AG09309 (cell line): ENCODE data around the gene DGKE.

Experiments used
- DNase-seq: peaks from one replicate; pipeline ENCODE4 v3.0.0-alpha.2; 2010; ENCODE audit warnings: low read depth
- H3K4me3 ChIP-seq: 2 replicates; pipeline ENCODE4 v1.5.1; 2011; ENCODE audit warnings: mild to moderate bottlenecking, low read depth, low read length, moderate library complexity; ENCODE audit not compliant: control insufficient read depth
- TF ChIP-seq, protein P1 (sequence below): IDR thresholded peaks from 2 replicates; pipeline ENCODE4 v1.5.1; 2011; ENCODE audit warnings: mild to moderate bottlenecking, low read depth, low read length, inconsistent platforms; ENCODE audit not compliant: insufficient read depth, control insufficient read depth; ENCODE audit errors: missing control alignments

DGKE gene

DNA sequence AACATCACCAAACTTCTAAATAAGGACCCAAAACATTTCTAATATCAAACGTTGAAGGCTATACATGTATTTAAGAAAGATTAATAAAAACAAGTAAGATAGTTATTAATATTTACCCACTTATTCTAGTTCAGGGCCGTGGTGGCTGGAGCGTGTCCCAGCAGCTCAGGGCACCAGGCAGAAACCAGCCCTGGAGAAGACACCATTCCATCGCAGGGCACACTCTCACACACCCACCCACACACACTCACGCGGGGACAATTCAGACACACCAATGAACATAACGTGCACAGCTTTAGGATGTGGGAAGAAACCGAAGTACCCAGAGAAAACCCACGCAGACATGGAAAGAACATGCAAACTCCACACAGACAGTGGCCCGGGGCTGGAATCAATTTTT lies 13.7 kb upstream of the DGKE start:
- no peak for DNase-seq
- TF ChIP-seq, protein P1, sequence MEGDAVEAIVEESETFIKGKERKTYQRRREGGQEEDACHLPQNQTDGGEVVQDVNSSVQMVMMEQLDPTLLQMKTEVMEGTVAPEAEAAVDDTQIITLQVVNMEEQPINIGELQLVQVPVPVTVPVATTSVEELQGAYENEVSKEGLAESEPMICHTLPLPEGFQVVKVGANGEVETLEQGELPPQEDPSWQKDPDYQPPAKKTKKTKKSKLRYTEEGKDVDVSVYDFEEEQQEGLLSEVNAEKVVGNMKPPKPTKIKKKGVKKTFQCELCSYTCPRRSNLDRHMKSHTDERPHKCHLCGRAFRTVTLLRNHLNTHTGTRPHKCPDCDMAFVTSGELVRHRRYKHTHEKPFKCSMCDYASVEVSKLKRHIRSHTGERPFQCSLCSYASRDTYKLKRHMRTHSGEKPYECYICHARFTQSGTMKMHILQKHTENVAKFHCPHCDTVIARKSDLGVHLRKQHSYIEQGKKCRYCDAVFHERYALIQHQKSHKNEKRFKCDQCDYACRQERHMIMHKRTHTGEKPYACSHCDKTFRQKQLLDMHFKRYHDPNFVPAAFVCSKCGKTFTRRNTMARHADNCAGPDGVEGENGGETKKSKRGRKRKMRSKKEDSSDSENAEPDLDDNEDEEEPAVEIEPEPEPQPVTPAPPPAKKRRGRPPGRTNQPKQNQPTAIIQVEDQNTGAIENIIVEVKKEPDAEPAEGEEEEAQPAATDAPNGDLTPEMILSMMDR = no peak
- no peak overlapping the region for H3K4me3 ChIP-seq

DNA sequence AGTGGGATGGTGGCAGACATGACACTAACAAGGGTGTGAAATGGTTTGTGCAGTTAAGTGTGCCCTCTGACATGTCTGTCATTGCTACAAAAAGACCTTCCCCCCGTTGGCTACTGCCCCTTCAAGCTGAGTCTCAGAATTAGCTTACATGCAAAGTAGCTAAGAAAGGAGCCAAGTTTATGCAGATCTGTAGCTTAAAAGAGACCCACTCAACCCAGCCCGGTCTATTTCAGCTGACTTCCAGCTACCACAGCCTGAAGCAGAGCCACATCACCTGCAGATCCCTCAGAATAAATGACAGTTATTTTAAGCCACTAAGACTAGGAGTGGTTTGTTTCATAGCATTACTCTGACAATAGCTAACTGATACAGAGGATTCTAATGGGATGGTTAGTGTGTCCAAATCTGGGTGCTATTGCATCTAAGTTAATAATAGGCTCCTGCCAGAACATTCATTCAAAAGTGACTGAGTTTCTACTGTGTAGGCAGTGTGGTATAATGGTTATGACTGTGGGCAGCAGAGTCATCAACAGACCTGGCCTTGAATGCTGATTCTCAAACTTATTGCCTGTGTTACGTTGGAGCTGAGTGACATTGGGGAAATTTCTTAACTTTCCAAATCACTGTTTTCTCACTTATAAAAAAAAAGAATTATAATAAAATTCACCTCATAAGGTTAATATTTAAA lies 12.0 kb upstream of the DGKE start:
- TF ChIP-seq, protein P1 = no peak

DNA sequence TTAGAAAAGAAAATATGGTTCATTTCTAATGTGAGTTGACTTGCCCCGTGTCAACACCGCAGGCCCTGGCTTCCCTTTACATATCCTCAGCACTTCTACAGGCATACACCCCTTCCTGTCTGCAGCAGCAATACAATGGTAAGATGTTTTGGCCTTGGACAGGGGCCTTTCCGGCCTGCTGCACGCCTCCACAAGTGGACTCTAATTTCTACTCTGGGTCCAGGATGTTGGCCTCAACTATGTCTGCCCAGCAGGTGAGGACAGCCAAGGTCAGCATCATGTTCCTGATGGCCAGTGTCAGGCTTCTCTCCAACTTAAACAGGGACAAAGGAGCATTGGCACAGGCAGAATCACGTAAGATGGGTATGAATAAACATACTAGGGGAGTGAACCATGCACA lies 11.2 kb upstream of the DGKE start:
- TF ChIP-seq, protein P1 = no peak
- no peak for DNase-seq
- no peak overlapping the region for H3K4me3 ChIP-seq

More for the DNA sequence above, 12.0 kb upstream of the DGKE start:
- DNase-seq = no peak
- H3K4me3 ChIP-seq = no peak overlapping the region

DNA sequence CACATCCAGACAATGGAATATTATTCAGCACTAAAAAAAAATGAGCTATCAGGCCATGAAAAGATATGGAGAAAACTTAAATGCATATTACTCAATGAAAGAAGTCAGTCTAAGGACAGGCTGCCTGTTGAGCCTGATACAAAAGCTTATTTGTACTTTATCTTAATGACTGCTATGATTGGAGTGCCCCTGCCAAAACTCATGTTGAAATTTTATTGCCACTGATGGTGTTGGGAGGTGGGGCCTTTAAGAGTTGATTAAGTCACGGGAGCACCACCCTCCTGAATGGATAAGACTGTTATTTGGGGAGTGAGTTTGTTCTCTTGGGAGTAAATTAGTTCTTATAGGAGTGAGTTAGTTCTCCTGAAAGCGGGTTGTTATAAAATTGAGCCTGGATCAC lies 10.1 kb upstream of the DGKE start:
- TF ChIP-seq, protein P1 = no peak
- no peak for DNase-seq
- no peak overlapping the region for H3K4me3 ChIP-seq

DNA sequence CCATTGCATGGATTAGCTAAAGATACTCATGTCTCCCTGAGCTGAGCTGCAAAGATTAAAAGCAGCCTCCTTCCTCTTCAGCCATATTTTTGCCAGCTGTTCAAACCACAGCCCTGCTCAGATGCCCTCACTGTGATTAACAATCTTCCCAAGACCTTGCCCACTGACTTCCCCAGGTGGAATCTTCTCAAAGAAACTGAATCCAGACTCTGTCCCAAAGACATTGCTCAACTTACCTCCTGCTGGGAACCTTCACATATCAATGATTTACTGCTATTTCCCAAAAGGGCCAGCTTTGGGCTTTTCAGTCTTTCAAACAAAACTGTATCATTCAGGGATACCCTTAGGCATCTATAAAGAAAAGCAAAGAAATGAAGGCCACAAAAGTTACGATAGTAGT lies 9.4 kb upstream of the DGKE start:
- DNase-seq = peak; percentile 7
- H3K4me3 ChIP-seq = no peak overlapping the region
- TF ChIP-seq, protein P1 = no peak

DNA sequence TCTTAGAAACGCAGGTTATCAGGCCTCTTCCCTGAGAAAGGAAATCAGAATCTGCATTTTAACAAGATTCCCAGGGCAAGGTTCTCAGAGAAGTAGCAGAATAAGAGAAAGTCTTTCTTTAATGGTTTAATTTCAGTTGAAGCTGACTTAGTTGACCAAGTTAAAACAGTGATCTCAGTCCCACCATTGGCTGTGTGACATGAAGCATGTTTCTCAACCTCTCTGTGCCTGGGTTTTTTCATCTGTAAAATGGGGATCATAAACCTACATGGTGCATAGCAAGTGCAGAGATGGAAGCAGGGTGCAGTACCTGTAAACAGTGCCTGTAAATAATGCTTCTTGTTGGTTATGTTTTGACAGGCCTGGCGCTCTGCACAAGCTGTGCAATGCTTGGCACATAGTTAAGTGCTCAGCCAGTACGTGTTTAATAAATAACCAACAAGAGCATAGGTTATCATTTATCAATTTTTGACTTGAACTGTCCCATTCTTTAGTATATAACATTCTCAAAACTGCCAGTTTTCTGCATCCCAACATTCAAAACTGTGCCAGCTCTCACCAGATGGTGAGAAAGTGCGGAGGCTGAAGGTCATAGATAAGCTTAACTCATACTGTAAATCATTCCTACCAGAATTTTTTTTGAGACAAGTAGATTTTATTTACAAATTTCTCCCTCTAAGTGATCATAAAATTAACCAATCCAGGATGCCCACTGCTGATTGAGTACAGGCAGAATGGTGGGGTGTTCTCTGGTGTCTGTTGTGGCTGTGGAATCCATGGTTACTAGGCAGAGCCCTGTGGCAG lies 7.1 kb upstream of the DGKE start:
- TF ChIP-seq, protein P1 = no peak
- H3K4me3 ChIP-seq = no peak overlapping the region
- DNase-seq = no peak
